H1 (cell line): Measurements from ENCODE around the gene OGG1. TPM values are rescaled to one million over a fixed set of nuclear protein-coding genes. Genes with fewer than 3 reads are reported as not detected.

Source experiments
- CTCF ChIA-PET: fragments of 300-600 bp; sonication (Branson Sonifier 250); formaldehyde crosslinking; loops from one replicate; lab custom pipeline; 2021; ENCODE audit not compliant: partially characterized antibody; lab: Charles Lee
- POLR2A ChIA-PET: fragments of 300-600 bp; sonication (Branson Sonifier 250); formaldehyde crosslinking; loops from one replicate; lab custom pipeline; 2021; ENCODE audit warnings: inconsistent platforms; ENCODE audit not compliant: partially characterized antibody; lab: Charles Lee
- DNase-seq, 2 experiments: peaks; one replicate each; pipeline versions ENCODE4 v3.0.0 to v3.0.0-alpha.2; 2010 to 2022; ENCODE audit warnings: low spot score in 2 of 2, low read depth in 1 of 2, mixed read lengths in 1 of 2
- FAIRE-seq: peaks from 2 replicates; lab custom pipeline; 2011; peaks lifted over from hg19 to GRCh38; lab: Jason Lieb, UNC
- H2AFZ ChIP-seq: 2 replicates; pipeline ENCODE4 v1.8.1; 2012; ENCODE audit warnings: low read length, inconsistent platforms
- H2AK5ac ChIP-seq: 2 replicates; pipeline ENCODE4 v1.6.1; 2013; ENCODE audit warnings: low read depth, low read length
- H2BK120ac ChIP-seq: replicated peaks from 2 replicates; pipeline ENCODE3; 2013; ENCODE audit warnings: low read depth, low read length, inconsistent platforms
- H2BK12ac ChIP-seq: 2 replicates; pipeline ENCODE4 v1.6.1; 2013; ENCODE audit warnings: low read depth, low read length
- H2BK15ac ChIP-seq: 2 replicates; pipeline ENCODE4 v1.6.1; 2013; ENCODE audit warnings: low read length
- H2BK20ac ChIP-seq: 2 replicates; pipeline ENCODE4 v1.6.1; 2013; ENCODE audit warnings: low read length
- H2BK5ac ChIP-seq: 2 replicates; pipeline ENCODE4 v1.6.1; 2013; ENCODE audit warnings: low read depth, low read length
- H3K14ac ChIP-seq: 2 replicates; pipeline ENCODE4 v1.6.1; 2013; ENCODE audit warnings: inconsistent platforms; ENCODE audit not compliant: insufficient read length
- H3K18ac ChIP-seq: 2 replicates; pipeline ENCODE4 v1.6.1; 2013; ENCODE audit warnings: low read length; ENCODE audit errors: extremely low read depth
- H3K23ac ChIP-seq: 2 replicates; pipeline ENCODE4 v1.6.1; 2013; ENCODE audit warnings: inconsistent platforms; ENCODE audit not compliant: insufficient read length
- H3K23me2 ChIP-seq: 2 replicates; pipeline ENCODE4 v1.6.1; 2013; ENCODE audit warnings: low read depth, low read length
- H3K27ac ChIP-seq: 2 replicates; pipeline ENCODE4 v1.6.1; 2011; ENCODE audit warnings: low read depth, low read length, inconsistent platforms
- H3K27me3 ChIP-seq, 4 experiments: replicated peaks in 1 of 4; 1 replicate in 1 of 4; 2 replicates in 3 of 4; pipeline versions ENCODE4 v1.6.1 to v1.8.1; 2011 to 2013; ENCODE audit warnings: low read length in 3 of 4, mild to moderate bottlenecking in 3 of 4, inconsistent platforms in 2 of 4, mixed read lengths in 2 of 4, moderate library complexity in 1 of 4; ENCODE audit not compliant: control insufficient read depth in 3 of 4, insufficient read depth in 3 of 4; ENCODE audit errors: extremely low read depth in 1 of 4
- H3K36me3 ChIP-seq, 4 experiments: 2 replicates each; pipeline versions ENCODE4 v1.6.1 to v1.8.1; 2011 to 2013; ENCODE audit warnings: mild to moderate bottlenecking in 4 of 4, low read length in 3 of 4, moderate library complexity in 2 of 4, control low read depth in 1 of 4, inconsistent platforms in 1 of 4; ENCODE audit not compliant: insufficient read depth in 4 of 4, control insufficient read depth in 2 of 4
- H3K4ac ChIP-seq: replicated peaks from 2 replicates; pipeline ENCODE3; 2013; ENCODE audit warnings: low read length, low read depth, mixed read lengths, inconsistent platforms; ENCODE audit not compliant: insufficient read length
- H3K4me1 ChIP-seq, 4 experiments: replicated peaks in 1 of 4; 1 replicate in 1 of 4; 2 replicates in 3 of 4; pipeline versions ENCODE4 v1.6.1 to v1.8.1; 2011 to 2013; ENCODE audit warnings: low read length in 3 of 4, inconsistent platforms in 2 of 4, mixed read lengths in 1 of 4; ENCODE audit not compliant: insufficient read depth in 4 of 4, control insufficient read depth in 3 of 4
- H3K4me2 ChIP-seq, 2 experiments: 2 replicates each; pipeline versions ENCODE4 v1.6.1 to v1.8.1; 2011 to 2013; ENCODE audit warnings: low read depth in 2 of 2, low read length in 2 of 2, control low read depth in 1 of 2, inconsistent platforms in 1 of 2, mild to moderate bottlenecking in 1 of 2; ENCODE audit not compliant: insufficient read depth in 1 of 2
- H3K4me3 ChIP-seq, 4 experiments: fragments of 200-600, 300-600 bp in 1 of 4; sonication (generic), shearing (Covaris generic), sonication (Bioruptor Twin) in 1 of 4; 2 replicates each; pipeline versions ENCODE4 v1.5.1 to v1.8.1; 2011 to 2016; ENCODE audit warnings: low read length in 4 of 4, low read depth in 3 of 4, control low read depth in 2 of 4, inconsistent platforms in 2 of 4, mild to moderate bottlenecking in 2 of 4, mixed read lengths in 1 of 4, moderate library complexity in 1 of 4; ENCODE audit not compliant: insufficient read depth in 2 of 4; ENCODE audit errors: extremely low read depth in 1 of 4
- H3K56ac ChIP-seq: replicated peaks from 2 replicates; pipeline ENCODE3; 2013; ENCODE audit warnings: low read depth, mild to moderate bottlenecking, mixed read lengths, low read length, inconsistent platforms; ENCODE audit not compliant: insufficient read length
- H3K79me1 ChIP-seq: 2 replicates; pipeline ENCODE4 v1.6.1; 2013; ENCODE audit warnings: low read depth, low read length, control low read depth
- H3K79me2 ChIP-seq, 2 experiments: 2 replicates each; pipeline versions ENCODE4 v1.6.1 to v1.8.1; 2012 to 2013; ENCODE audit warnings: low read length in 2 of 2, mild to moderate bottlenecking in 2 of 2, inconsistent platforms in 1 of 2; ENCODE audit not compliant: insufficient read depth in 2 of 2, control insufficient read depth in 1 of 2
- H3K9ac ChIP-seq, 4 experiments: replicated peaks in 1 of 4; 1 replicate in 1 of 4; 2 replicates in 3 of 4; pipeline versions ENCODE4 v1.6.1 to v1.8.1; 2011 to 2013; ENCODE audit warnings: low read depth in 3 of 4, low read length in 3 of 4, control low read depth in 2 of 4, mild to moderate bottlenecking in 2 of 4, moderate library complexity in 2 of 4, inconsistent platforms in 1 of 4; ENCODE audit errors: extremely low read depth in 1 of 4
- H3K9me3 ChIP-seq, 2 experiments: 2 replicates each; pipeline versions ENCODE4 v1.6.1 to v1.8.1; 2012 to 2013; ENCODE audit warnings: mild to moderate bottlenecking in 2 of 2, moderate library complexity in 2 of 2, control low read depth in 1 of 2, inconsistent platforms in 1 of 2, low read depth in 1 of 2, low read length in 1 of 2, mixed read lengths in 1 of 2; ENCODE audit not compliant: insufficient read depth in 2 of 2
- H4K20me1 ChIP-seq, 2 experiments: replicated peaks in 1 of 2; 2 replicates each; pipeline versions ENCODE3 to v1.8.1; 2011 to 2013; ENCODE audit warnings: inconsistent platforms in 2 of 2, low read length in 2 of 2, mild to moderate bottlenecking in 1 of 2; ENCODE audit not compliant: insufficient read depth in 2 of 2, control insufficient read depth in 1 of 2
- H4K5ac ChIP-seq: 2 replicates; pipeline ENCODE4 v1.6.1; 2013; ENCODE audit warnings: low read length, low read depth, mixed read lengths, inconsistent platforms; ENCODE audit not compliant: insufficient read length
- H4K8ac ChIP-seq: 2 replicates; pipeline ENCODE4 v1.8.0; 2013; ENCODE audit warnings: mild to moderate bottlenecking, moderate library complexity, low read length, inconsistent platforms; ENCODE audit not compliant: insufficient read depth; ENCODE audit errors: extremely low read depth
- H4K91ac ChIP-seq: replicated peaks from 2 replicates; pipeline ENCODE3; 2013; ENCODE audit warnings: low read length, mixed read lengths, inconsistent platforms; ENCODE audit not compliant: insufficient read length
- FOSL1 ChIP-seq: IDR thresholded peaks from 2 replicates; pipeline ENCODE4 v1.6.1; 2011; ENCODE audit warnings: mild to moderate bottlenecking, low read depth, low read length, moderate library complexity; ENCODE audit not compliant: insufficient read depth
- whole genome bisulfite sequencing, 2 experiments: shearing (Covaris generic) in 1 of 2; methylation state at CpG; one replicate each; pipeline versions ENCODE4 v1.1.6 to v1.1.7; 2013 to 2015; ENCODE audit warnings: low lambda C conversion rate in 2 of 2, mixed read lengths in 2 of 2, inconsistent platforms in 1 of 2, low coverage in 1 of 2, missing lambda C conversion rate in 1 of 2; ENCODE audit not compliant: insufficient replicate concordance in 2 of 2, insufficient coverage in 1 of 2, insufficient read length in 1 of 2; ENCODE audit errors: extremely low coverage in 1 of 2, missing lambda C conversion rate in 1 of 2; 5-methylcytosine and 5-hydroxymethylcytosine counted together
- polyA plus RNA-seq, 7 experiments: library from polyadenylated mRNA; depleted of rRNA in 3 of 7; stranded (reverse) in 5 of 7; unstranded in 2 of 7; fragments of >200 nt in 5 of 7; fragments of 200-250 nt in 2 of 7; gene quantifications; 1 replicate in 5 of 7; 2 replicates in 1 of 7; 4 replicates in 1 of 7; pipeline versions ENCODE4 v1.2.1 to v1.2.3, GENCODE V29; 2011 to 2013; ENCODE audit warnings: missing spikeins in 2 of 7, mixed read lengths in 2 of 7
- total RNA-seq: library from RNA; stranded (reverse); fragmentation: NEBNext Ultra II Directional; extraction: Animal tissue kit (Norgen Biotek cat#: 25700); gene quantifications from 2 replicates; pipeline ENCODE4 v1.2.1, GENCODE V29; 2021
- TF ChIP-seq, protein P1 (sequence below), 3 experiments: IDR thresholded peaks; 1 replicate in 2 of 3; 2 replicates in 1 of 3; pipeline versions ENCODE4 v1.5.1 to v1.6.1; 2011; ENCODE audit warnings: low read length in 3 of 3, mild to moderate bottlenecking in 3 of 3, inconsistent platforms in 2 of 3, low read depth in 1 of 3, moderate library complexity in 1 of 3; ENCODE audit not compliant: insufficient read depth in 1 of 3; ENCODE audit errors: control extremely low read depth in 1 of 3

Gene OGG1
- total and polyA plus RNA-seq, 2 of the 8 experiments (the other 6 are each of a cell fraction or from before 2014, with no cell fraction given), result 29.6 to 46.8 TPM

DNA sequence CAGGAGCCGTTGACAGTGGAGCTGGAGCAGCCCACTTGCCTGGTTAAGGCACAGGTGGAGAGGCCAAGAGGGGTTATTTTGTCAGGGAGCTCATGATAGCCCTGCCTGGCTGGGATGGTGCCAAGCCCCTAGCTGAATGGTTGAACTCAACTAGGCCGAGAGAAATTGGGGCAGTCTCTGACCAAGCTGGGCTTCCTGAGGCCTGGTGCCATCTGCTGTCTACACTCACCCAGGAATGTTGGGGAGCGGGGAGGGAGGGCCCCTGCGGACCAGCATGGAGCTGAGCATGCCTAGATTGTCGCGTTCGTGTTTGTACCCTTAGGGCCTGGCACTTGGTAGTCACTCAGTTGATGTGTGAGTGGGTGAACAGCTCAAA lies 17.0 kb upstream of the OGG1 start:
- Histone ChIP-seq H3K4me2 (peak overlapping the region; percentile 86 to 88), H3K18ac (no peak overlapping the region), H3K4me3 (peak overlapping the region; percentile 87 to 94 (median 90); a peak in 7 of 8 replicates), H3K9me3 (no peaks in the 10 kb centered on the region), H3K9ac (peak overlapping the region in 3 of 4 experiments; percentile 99 to 100 (median 99); a peak in 5 of 7 replicates), H2BK20ac (no peak overlapping the region), H4K20me1 (peaks cover 3 to 23% of the 10 kb centered on the region in 2 experiments), H3K79me2 (peaks cover 13 to 26% of the 10 kb centered on the region in 2 experiments), H4K5ac (no peak overlapping the region), H2BK5ac (no peak overlapping the region), H3K23ac (no peak overlapping the region), H3K36me3 (peaks cover 7 to 36% (median 22%) of the 10 kb centered on the region in 4 experiments; a peak in 7 of 8 replicates), H4K8ac (no peak overlapping the region), H3K23me2 (peaks cover 6% of the 10 kb centered on the region; the same call in 1 of the 2 replicates), H2BK12ac (no peak overlapping the region), H2AK5ac (no peak overlapping the region), H2BK15ac (no peak overlapping the region), H3K56ac (no peak overlapping the region), H4K91ac (no peak overlapping the region), H3K27ac (no peak overlapping the region), H2BK120ac (no peak overlapping the region), H3K79me1 (peaks cover 22% of the 10 kb centered on the region), H3K14ac (no peak overlapping the region), H3K4ac (no peak overlapping the region), H3K27me3 (no peaks in the 10 kb centered on the region), H3K4me1 (peaks cover 0 to 8% (median 6%) of the 10 kb centered on the region in 4 experiments; a peak in 6 of 7 replicates), H2AFZ (no peak overlapping the region)
- DNase-seq, result no peak
- no peak for FAIRE-seq
- TF ChIP-seq, protein P1, sequence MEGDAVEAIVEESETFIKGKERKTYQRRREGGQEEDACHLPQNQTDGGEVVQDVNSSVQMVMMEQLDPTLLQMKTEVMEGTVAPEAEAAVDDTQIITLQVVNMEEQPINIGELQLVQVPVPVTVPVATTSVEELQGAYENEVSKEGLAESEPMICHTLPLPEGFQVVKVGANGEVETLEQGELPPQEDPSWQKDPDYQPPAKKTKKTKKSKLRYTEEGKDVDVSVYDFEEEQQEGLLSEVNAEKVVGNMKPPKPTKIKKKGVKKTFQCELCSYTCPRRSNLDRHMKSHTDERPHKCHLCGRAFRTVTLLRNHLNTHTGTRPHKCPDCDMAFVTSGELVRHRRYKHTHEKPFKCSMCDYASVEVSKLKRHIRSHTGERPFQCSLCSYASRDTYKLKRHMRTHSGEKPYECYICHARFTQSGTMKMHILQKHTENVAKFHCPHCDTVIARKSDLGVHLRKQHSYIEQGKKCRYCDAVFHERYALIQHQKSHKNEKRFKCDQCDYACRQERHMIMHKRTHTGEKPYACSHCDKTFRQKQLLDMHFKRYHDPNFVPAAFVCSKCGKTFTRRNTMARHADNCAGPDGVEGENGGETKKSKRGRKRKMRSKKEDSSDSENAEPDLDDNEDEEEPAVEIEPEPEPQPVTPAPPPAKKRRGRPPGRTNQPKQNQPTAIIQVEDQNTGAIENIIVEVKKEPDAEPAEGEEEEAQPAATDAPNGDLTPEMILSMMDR (IDR thresholded peaks at IDR 0.05; ENCODE audit: control extremely low read depth in 1 of 3, insufficient read depth in 1 of 3, low read depth in 1 of 3, low read length in 3 of 3), result peak in 1 of 3 experiments; percentile 4; a peak in 1 of 4 replicates
- TF ChIP-seq FOSL1, result no peak
- POLR2A ChIA-PET, result interaction anchor here (0.6 to 8.4 kb wide), 16 partner anchors 10 to 370 kb away, joined by 3 to 60 read pairs (median 4); partner anchors contain the start of genes ARPC4, MTMR14, OGG1 and TADA3
- WGBS, 2 experiments, result 69% methylated on average over 7 of the region's 7 CpGs; no CpG with 5 or more reads in 1 of the 2 experiments
- CTCF ChIA-PET, result interaction anchor here (1.0 to 8.6 kb wide), 12 partner anchors 9 to 230 kb away, joined by 3 to 109 read pairs (median 4); partner anchors contain the start of gene CPNE9
